CD4-positive, alpha-beta T cell treated with Interleukin-15 for 1 hour (primary cell): ENCODE data around the gene FOXD1.

ENCODE experiments used
- DNase-seq: peaks from one replicate; pipeline ENCODE4 v3.0.0-alpha.2; 2020

FOXD1 gene

DNA sequence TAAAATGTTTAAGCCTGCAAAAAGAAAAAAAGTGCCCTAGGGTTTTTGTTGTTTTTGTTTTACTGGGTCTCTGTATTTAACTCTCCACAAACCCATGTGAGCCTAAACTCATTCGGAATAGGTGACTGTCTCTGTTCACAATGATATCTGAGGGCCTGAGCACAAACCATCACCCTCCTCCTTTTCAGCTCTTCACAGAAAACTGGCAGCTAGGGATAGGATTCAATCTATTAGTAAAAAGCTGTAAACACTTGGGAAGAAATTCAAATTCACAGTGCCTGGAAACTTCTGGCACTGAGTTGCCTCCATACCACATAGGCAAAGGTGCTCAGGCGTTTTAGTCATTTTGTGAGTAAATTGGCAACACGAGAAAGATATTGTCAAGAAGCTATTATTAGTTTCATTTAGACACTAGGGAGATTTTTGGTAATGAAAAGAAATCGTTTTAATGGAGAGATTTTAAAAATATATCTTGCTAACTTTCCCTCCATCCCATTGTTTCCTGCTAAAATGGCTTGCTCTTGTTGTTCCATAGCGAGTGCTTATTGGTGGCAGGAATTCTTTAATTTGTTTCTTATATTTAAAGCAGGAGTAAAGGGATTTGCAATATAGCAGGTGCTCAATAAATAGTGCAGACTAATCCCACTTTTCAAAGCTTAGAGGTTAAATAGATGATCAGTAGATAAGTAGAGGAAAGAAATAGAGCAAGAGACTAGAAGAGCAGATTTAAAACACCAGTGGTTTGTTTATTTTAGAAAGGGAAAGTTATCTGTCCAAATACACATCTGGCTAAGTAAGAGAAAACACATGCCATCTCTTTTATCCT is 9.7 kb downstream of the FOXD1 start:
- DNase-seq, result no peak

DNA sequence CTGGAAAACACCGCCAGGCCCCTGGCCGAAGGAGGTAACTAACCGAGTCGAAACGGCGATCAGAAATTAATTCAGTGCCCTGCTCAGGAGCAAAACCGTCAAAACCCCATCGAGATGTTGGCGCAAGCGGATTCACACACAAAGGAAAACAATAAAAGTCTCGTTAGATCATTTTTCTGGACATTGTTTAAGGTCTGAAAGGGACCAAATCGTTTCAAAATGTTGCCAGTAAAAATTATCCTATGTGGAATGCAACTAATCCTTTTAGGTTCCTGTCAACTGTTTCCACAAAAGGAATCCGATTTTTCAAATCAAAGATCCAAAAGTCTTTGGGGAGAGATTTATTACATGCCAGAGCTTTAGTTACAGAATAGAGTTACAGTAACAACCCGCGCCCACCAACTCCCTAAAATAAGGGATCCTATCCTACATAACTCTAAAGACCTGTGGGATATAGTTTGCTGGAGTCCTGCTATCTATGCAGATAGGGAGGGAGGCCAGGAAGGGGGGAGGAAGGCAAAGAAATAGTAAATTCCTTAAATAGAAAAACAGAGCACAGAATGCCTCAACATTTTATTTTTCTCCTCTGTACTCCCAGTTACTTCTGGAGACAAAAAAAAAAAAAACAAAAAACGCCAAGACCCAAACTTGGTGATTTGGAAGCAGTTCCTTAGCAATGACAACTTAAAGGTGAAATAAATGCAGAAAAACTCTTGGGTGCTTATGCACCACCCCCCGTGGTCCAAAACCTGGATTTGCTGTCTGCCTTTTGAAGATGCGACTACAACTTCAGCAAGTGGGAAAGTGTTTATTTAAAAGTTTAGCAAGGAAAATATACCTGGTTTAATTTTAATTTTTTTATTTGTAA is 10.6 kb downstream of the FOXD1 start:
- no peak for DNase-seq

- DNase-seq, result no peak
These were observed 11.3 kb downstream of the FOXD1 start for GRCh38 chr5:73437101-73437776.

DNA sequence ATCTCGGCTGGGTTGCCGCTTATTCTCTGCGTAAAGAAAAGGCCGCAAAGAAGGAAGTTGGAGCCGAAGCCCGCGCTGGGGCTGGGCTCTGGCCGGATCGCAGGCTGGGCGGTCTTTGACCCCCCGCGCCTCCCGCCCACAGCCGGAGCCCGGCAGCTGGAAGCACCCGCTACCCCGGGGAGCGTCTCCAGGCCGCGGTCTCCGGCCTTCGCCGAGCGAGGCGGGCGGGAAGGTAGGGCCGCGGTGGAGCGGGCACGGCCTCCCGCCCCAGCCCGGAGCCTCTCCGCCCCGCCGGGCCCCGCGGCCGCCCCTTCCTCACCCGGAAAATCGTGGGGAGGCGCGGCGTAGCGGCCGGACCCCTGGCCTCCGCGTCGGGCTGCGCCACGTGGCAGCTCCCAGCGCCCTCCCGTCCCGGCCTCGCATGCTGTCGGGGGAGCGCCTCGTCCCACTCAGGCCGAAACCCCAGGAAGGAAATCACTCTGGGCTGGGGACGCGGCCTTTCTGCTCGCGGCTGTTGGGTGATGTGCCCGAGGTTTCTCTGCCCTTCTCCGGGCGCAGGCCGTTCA is 12.0 kb downstream of the FOXD1 start:
- DNase-seq, result no peak

GRCh38 chr5:73435759-73436534 is 12.6 kb downstream of the FOXD1 start:
- DNase-seq, result no peak

GRCh38 chr5:73434907-73435306 is 13.7 kb downstream of the FOXD1 start:
- DNase-seq, result no peak

- DNase-seq, result no peak
These were observed 14.1 kb downstream of the FOXD1 start for GRCh38 chr5:73434461-73434860.

GRCh38 chr5:73433982-73434342 is 14.6 kb downstream of the FOXD1 start:
- no peak for DNase-seq

- DNase-seq, result no peak
These were observed 15.2 kb downstream of the FOXD1 start for GRCh38 chr5:73433272-73433981.

DNA sequence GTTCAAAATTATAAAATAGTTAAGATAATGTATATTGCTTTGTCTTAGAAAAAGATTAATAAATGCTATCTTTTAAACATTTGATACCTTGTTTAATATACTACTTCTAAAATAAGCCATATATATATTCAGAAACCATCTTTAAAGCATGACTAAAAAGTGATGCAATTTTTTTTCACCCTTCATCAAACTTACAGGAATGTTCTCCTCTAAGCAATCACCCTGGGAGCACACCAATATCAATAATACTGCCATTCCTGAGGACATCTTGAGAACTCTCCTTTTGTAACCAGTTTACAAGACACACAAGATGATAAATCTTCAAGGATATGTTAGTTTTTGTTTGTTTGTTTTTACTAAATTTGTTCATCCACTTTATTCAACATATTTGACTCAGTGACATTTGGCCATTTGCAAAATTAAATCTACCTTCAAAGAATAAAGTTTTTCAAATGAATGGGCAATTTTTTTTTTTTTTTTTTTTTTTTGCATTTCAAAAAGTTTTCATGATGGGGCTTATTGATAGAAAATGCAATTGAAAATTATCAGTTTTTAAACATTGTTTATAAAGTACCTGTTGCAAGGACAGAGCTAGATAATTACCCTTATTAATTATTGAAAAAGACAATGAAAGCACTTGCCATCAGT is 17.2 kb downstream of the FOXD1 start:
- no peak for DNase-seq

DNA sequence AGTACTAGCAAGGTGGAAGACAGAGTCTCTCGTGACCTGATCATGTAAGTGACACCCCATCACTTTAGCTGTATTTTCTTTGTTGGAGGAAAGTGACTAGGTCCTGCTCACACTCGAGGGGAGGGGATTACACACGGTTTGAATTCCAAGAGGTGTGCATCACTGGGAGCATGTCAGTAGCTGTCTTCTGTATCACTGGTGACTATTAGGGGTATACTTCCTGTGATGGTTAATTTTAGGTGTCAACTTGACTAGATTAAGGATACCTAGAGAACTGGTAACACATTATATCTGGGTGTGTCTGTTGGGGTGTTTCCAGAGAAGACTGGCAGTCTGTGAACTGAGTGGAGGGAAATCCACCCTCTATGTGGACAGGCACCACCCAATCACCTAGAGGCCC is 22.5 kb downstream of the FOXD1 start:
- DNase-seq, result no peak

- DNase-seq, result no peak
These were observed 24.0 kb downstream of the FOXD1 start for GRCh38 chr5:73424556-73424977.

- DNase-seq, result no peak
These were observed 26.4 kb downstream of the FOXD1 start for GRCh38 chr5:73422164-73422563.

GRCh38 chr5:73420666-73421065 is 27.9 kb downstream of the FOXD1 start:
- DNase-seq, result no peak

DNA sequence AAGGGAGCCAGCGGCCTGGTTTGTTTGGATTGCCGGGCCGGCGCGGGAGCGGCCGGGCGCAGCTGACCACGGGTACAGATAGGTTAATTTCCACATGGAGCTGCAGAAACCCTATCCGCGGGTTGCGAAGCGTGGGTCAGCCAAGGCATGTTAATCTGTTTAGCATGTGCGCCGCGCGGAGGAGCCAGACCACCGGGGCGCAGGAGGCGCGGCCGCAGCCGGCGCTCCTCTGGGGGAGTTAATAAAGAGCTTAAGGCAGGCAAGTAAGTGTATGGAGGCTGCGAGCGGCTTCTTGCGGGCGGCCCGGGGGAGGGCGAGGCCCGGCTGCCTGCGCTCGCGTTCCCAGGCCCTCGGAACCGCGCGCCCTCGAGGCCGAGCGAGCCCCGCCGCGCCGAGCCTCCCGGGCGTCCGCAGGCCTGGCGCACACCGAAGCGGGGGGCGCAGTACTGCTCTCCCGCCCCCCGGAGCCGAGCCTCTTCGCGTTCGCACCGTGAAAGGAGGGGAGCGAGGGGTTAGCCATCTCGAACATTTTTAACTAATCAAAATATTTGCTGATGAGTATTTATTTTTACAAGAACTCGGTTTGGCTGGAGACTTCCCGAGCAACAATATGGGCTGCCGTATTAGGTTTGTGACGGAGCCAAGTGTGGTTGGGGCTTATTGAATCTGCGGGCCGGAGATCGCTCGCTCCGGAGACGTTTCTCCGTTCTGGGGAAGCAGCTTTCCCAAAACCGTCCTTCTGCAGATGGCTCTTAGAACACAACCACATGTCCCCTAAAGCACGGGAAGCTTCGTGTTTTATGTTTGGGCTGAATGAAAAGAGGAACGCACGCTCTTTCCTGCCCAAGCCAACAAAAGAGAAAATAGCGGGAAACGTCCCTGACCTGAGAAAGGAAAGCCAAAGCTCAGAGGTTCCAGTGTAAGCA is 28.8 kb downstream of the FOXD1 start:
- DNase-seq, result no peak

- DNase-seq, result no peak
These were observed 29.5 kb downstream of the FOXD1 start for GRCh38 chr5:73419117-73419464.

GRCh38 chr5:73418244-73418691 is 30.3 kb downstream of the FOXD1 start:
- no peak for DNase-seq

DNA sequence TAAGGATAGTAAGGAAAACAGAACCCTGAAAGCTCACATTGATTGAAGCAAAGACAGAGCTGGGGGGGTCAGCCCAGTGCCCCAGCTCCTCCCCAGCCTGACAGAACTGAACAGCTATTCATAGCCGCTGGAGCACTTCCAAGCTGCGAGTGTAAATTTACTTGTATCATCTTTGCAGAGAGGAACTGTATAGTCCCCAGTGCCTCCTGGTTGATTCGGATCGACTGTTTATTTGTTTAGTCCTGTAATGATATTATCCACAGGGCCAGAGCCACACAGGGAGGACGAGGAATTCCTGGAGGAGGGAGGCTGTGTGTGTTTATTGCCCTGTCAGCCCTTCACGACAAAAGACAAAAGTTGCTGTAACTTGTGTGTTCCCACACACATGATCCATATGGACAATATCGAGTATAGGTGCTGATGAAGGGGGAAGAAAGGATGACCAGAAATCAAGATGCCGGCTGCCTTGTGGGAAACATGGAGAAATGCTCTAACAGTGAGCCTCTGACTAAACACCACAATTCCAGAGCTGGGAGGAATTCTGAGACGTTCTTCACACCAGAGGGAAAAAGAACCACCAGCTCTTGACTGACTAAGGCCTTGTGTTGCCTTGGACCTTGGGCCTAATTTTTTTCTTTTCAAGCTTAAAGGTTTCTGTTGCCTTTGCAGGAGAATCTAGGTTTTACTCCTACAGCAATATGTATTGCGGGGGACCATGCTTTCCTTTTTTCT is 31.1 kb downstream of the FOXD1 start:
- DNase-seq, result no peak

DNA sequence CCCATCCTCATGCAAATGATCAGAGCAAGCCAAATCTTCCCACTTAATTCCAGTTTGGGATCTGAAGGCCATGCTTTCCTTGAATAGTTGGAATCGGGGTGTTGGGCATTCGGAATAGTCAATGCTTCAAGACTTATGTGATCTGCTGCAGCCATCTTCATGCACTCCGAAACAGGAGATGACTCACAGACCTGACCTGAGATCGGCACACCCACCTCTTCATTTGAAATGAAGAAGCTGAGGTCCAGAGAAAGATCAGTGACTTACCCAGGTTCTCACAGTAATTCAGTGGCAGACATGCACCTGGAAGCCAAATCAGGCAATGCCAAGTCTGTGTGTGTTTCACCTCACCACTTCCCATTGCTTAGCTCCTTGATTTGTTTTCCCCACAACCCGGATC is 33.0 kb downstream of the FOXD1 start:
- DNase-seq, result no peak
